ENCODE results near the gene FOXL3.

FOXL3 gene

GRCh38 chr7:272108-272615 is 17.8 kb upstream of the FOXL3 start:
- DNase-seq, result no peak
- Histone ChIP-seq H3K4me1 (no peaks in the 10 kb centered on the region), H3K27ac (no peak overlapping the region), H3K27me3 (peaks cover 0 to 30% of the 10 kb centered on the region in 2 donors), H3K36me3 (no peaks in the 10 kb centered on the region), H3K4me3 (no peak overlapping the region), H3K9me3 (peaks cover 0 to 33% (median 12%) of the 10 kb centered on the region in 3 donors)
- no peak for TF ChIP-seq CTCF (IDR thresholded peaks at IDR 0.05)
- intact Hi-C loops (cut with DNase I; ENCODE audit: low total_unique reads), result no loop called here

DNA sequence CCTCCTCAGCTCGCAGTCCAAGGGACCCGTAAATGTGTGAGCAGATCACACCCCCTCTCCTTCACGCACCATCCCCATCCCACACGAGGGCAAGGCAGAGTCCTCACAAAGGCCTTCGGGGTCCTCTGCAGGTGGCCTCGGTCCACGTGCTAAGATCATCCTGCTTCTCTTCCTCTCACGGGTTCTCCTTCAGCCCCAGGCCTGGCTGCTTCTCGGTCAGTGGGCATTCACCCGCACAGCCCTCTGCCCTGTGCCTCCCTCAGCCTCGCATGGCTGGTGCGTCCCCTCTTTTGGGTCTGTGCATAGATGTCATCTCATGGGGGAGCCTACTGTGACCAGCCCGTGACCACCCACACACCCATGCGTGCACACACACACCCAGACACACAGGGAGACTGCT is 17.3 kb upstream of the FOXL3 start:
- DNase-seq, result no peak
- intact Hi-C loops (cut with DNase I; ENCODE audit: low total_unique reads), result no loop called here
- TF ChIP-seq CTCF (IDR thresholded peaks at IDR 0.05), result no peak
- Histone ChIP-seq H3K36me3 (no peaks in the 10 kb centered on the region), H3K27ac (no peak overlapping the region), H3K4me1 (no peaks in the 10 kb centered on the region), H3K27me3 (peaks cover 0 to 30% of the 10 kb centered on the region in 2 donors), H3K4me3 (no peak overlapping the region), H3K9me3 (peaks cover 0 to 33% (median 12%) of the 10 kb centered on the region in 3 donors)

DNA sequence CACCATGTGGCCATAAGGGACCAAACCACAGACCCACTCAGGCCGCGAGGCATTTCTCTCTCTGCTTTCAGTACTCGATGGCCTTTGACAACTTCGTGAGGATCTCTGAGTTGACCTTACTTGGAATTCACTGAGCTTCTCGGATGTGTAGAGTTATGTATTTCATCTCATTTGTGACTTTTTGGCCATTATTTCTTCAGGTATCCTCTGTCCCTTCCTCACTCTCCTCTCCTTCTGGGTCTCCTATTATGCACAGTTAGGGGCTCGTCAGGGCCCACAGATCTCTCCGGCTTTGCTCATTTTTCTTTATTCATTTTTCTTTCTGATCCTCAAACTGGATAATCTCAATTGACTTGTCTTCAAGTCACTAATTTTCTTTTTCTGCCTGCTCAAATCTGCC is 16.6 kb upstream of the FOXL3 start:
- H3K4me1 ChIP-seq, result no peaks in the 10 kb centered on the region
- no peaks in the 10 kb centered on the region for H3K36me3 ChIP-seq
- no peak for TF ChIP-seq CTCF (IDR thresholded peaks at IDR 0.05)
- no peak for DNase-seq
- H3K27ac ChIP-seq, result no peak overlapping the region
- H3K9me3 ChIP-seq, result peaks cover 0 to 33% (median 12%) of the 10 kb centered on the region in 3 donors
- H3K4me3 ChIP-seq, result no peak overlapping the region
- intact Hi-C loops (cut with DNase I; ENCODE audit: low total_unique reads), result no loop called here
- H3K27me3 ChIP-seq, result peaks cover 0 to 30% of the 10 kb centered on the region in 2 donors

DNA sequence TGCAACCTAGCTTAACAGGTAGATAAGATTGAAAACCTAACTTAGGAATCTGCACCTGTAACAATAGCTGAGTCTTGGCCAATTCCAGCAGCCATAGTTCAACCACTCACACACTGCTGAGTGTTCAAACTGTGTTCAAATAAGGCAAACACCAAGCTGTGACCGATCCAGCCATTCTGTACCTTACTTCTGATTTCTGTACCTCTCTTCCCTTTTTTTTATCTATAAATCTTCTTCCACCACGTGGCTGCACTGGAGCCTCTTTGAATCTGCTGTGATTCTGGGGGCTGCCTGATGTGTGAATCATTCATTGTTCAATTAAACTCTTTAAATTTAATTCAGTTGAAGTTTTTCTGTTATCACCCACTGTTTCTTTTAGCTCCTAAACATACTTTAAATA is 15.7 kb upstream of the FOXL3 start:
- intact Hi-C loops (cut with DNase I; ENCODE audit: low total_unique reads), result no loop called here
- DNase-seq, result no peak
- Histone ChIP-seq H3K4me1 (no peaks in the 10 kb centered on the region), H3K36me3 (no peaks in the 10 kb centered on the region), H3K9me3 (peaks cover 0 to 33% (median 12%) of the 10 kb centered on the region in 3 donors), H3K4me3 (no peak overlapping the region), H3K27me3 (peaks cover 0 to 29% of the 10 kb centered on the region in 2 donors), H3K27ac (no peak overlapping the region)
- TF ChIP-seq CTCF (IDR thresholded peaks at IDR 0.05), result no peak

GRCh38 chr7:276230-276835 is 13.6 kb upstream of the FOXL3 start:
- DNase-seq, result no peak
- Histone ChIP-seq H3K9me3 (peaks cover 0 to 33% (median 12%) of the 10 kb centered on the region in 3 donors), H3K36me3 (no peaks in the 10 kb centered on the region), H3K4me1 (no peaks in the 10 kb centered on the region), H3K27me3 (peaks cover 0 to 26% of the 10 kb centered on the region in 2 donors), H3K4me3 (no peak overlapping the region), H3K27ac (no peak overlapping the region)
- TF ChIP-seq CTCF (IDR thresholded peaks at IDR 0.05), result no peak
- intact Hi-C loops (cut with DNase I; ENCODE audit: low total_unique reads), result no loop called here

All from tibial artery (tissue), 4 donors.